Hepatocyte (in vitro differentiated cells): ENCODE measurements around the gene SLC1A2. TPM values are rescaled to one million over a fixed set of nuclear protein-coding genes. Genes with fewer than 3 reads are reported as not detected.

ENCODE experiments used
- DNase-seq: peaks from one replicate; pipeline ENCODE4 v3.0.0-alpha.2; 2016; ENCODE audit warnings: low spot score
- H2AFZ ChIP-seq: fragments of 200-600 bp; sonication (generic); 2 replicates; pipeline ENCODE4 v1.6.0; 2016; ENCODE audit warnings: antibody characterized with exemption, mild to moderate bottlenecking
- H3K27ac ChIP-seq: fragments of 200-600 bp; sonication (generic); 2 replicates; pipeline ENCODE4 v1.5.1; 2016; ENCODE audit warnings: mild to moderate bottlenecking
- H3K27me3 ChIP-seq: fragments of 200-600 bp; sonication (generic); 2 replicates; pipeline ENCODE4 v1.6.1; 2016
- H3K36me3 ChIP-seq: fragments of 200-600 bp; sonication (generic); replicated peaks from 2 replicates; pipeline ENCODE4 v1.5.1; 2016; ENCODE audit warnings: low read depth; ENCODE audit not compliant: insufficient read depth
- H3K4me1 ChIP-seq: fragments of 200-600 bp; sonication (generic); 2 replicates; pipeline ENCODE4 v1.5.1; 2016; ENCODE audit warnings: mild to moderate bottlenecking, moderate library complexity; ENCODE audit not compliant: insufficient read depth
- H3K4me2 ChIP-seq: fragments of 200-600 bp; sonication (generic); 2 replicates; pipeline ENCODE4 v1.6.0; 2016
- H3K4me3 ChIP-seq: fragments of 200-600 bp; sonication (generic); 2 replicates; pipeline ENCODE4 v1.5.1; 2016; ENCODE audit warnings: mild to moderate bottlenecking
- H3K79me2 ChIP-seq: fragments of 200-600 bp; sonication (generic); 2 replicates; pipeline ENCODE4 v1.6.0; 2017; ENCODE audit warnings: mild to moderate bottlenecking
- H3K9me2 ChIP-seq: fragments of 200-600 bp; sonication (generic); replicated peaks from 2 replicates; pipeline ENCODE4 v1.6.0; 2017; ENCODE audit warnings: mild to moderate bottlenecking; ENCODE audit not compliant: insufficient read depth
- H3K9me3 ChIP-seq: fragments of 200-600 bp; sonication (generic); 2 replicates; pipeline ENCODE4 v1.5.1; 2016; ENCODE audit warnings: low read depth, mild to moderate bottlenecking
- H4K20me1 ChIP-seq: fragments of 200-600 bp; sonication (generic); 2 replicates; pipeline ENCODE4 v1.6.0; 2016; ENCODE audit warnings: mild to moderate bottlenecking; ENCODE audit not compliant: insufficient read depth, poor library complexity, severe bottlenecking
- EZH2 ChIP-seq: fragments of 200-600 bp; sonication (generic); IDR thresholded peaks from 2 replicates; pipeline ENCODE4 v1.6.1; 2016; ENCODE audit warnings: antibody characterized with exemption, mild to moderate bottlenecking, borderline replicate concordance
- EZH2phosphoT487 ChIP-seq: fragments of 200-600 bp; sonication (generic); IDR thresholded peaks from one replicate; pipeline ENCODE4 v1.6.1; 2018; ENCODE audit warnings: antibody characterized with exemption, mild to moderate bottlenecking, low read depth, moderate library complexity; ENCODE audit not compliant: unreplicated experiment, severe bottlenecking
- WGBS: methylation state at CpG from one replicate; pipeline ENCODE4 v1.1.6; 2016; ENCODE audit warnings: low lambda C conversion rate; ENCODE audit errors: missing lambda C conversion rate; 5-methylcytosine and 5-hydroxymethylcytosine counted together
- polyA plus RNA-seq: library from polyadenylated mRNA; unstranded; fragments of >200 nt; fragmentation: Nextera tagmentation; extraction: Ambion mirVana; gene quantifications from 2 replicates; pipeline ENCODE4 v1.2.1, GENCODE V29; 2016
- total RNA-seq: library from RNA; depleted of rRNA; stranded (reverse); fragments of >200 nt; gene quantifications from 2 replicates; pipeline ENCODE4 v1.2.3, GENCODE V29; 2014
- TF ChIP-seq, protein P1 (sequence below): fragments of 200-600 bp; sonication (generic); IDR thresholded peaks from 2 replicates; pipeline ENCODE4 v1.5.1; 2016; ENCODE audit warnings: antibody characterized with exemption, mild to moderate bottlenecking; ENCODE audit not compliant: poor library complexity

SLC1A2 gene
- total and polyA plus RNA-seq, 2 experiments from 2014 or later, result 0.59 to 2.9 TPM

DNA sequence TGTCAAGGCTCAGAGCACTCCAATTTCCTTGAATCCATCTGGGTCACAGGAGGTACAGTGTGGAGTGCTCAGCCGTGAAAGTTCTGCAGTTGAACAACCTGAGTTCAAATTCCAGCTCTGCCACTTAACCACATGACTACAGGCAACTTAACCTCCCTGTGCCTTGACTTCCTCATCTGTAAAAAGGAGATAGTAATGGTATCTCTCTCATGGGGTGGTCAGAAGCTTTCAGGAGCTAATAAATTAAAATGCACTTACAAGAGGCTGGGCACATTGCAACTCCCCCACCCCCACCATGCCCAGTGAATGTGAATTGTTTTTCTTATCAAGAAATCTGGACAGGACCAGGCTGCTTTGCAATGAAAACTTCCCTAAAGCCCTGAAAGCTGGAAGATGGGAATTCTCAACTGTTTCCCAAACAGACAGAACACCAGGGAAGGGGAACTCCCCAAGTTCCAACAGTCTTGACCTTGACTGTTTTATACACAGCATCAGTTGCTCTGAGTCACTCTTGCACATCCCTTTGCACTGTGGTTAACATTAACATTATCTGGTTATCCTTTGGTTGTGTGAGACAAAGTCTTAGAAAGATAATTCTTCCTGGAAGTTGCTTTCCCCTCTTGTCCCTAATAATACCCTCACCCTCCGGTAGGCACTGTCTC lies 137.0 kb downstream of the SLC1A2 start:
- H3K27ac ChIP-seq, result peak overlapping the region; percentile 32

DNA sequence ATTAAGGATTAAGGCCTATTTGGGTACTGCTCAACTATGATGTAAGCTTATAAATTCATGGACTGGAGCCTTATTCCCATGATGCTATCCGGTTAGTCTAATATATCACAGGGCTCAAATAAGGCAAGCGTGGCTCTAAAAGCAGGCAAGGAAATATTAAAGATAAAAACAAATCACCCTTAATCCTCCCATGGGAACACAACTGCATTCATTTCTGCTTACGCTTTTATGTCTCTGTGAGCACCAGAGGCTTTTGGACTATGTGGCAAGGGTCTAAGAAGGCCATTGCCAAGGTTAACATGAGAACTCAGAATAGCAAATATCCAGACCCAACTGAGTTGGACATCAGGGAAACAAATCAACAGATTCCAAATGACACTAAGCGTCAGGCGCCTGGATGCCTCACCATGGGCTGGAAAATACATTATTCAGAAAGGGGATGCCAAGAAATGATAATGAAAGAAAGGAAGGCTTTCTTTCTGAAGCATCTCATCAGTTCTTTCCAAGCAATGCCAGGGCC lies 138.1 kb downstream of the SLC1A2 start:
- peak; percentile 26 for DNase-seq
- Histone ChIP-seq H3K27me3 (no peaks in the 10 kb centered on the region), H3K36me3 (no peaks in the 10 kb centered on the region), H3K79me2 (no peaks in the 10 kb centered on the region), H3K4me2 (no peak overlapping the region), H3K4me3 (no peak overlapping the region), H4K20me1 (no peaks in the 10 kb centered on the region), H3K9me3 (no peaks in the 10 kb centered on the region), H3K4me1 (no peaks in the 10 kb centered on the region), H3K27ac (peak overlapping the region; percentile 32), H3K9me2 (no peaks in the 10 kb centered on the region), H2AFZ (no peak overlapping the region)
- 70% methylated on average over 5 of the region's 5 CpGs for WGBS
- no peak for TF ChIP-seq EZH2phosphoT487
- TF ChIP-seq EZH2, result no peak
- TF ChIP-seq, protein P1, sequence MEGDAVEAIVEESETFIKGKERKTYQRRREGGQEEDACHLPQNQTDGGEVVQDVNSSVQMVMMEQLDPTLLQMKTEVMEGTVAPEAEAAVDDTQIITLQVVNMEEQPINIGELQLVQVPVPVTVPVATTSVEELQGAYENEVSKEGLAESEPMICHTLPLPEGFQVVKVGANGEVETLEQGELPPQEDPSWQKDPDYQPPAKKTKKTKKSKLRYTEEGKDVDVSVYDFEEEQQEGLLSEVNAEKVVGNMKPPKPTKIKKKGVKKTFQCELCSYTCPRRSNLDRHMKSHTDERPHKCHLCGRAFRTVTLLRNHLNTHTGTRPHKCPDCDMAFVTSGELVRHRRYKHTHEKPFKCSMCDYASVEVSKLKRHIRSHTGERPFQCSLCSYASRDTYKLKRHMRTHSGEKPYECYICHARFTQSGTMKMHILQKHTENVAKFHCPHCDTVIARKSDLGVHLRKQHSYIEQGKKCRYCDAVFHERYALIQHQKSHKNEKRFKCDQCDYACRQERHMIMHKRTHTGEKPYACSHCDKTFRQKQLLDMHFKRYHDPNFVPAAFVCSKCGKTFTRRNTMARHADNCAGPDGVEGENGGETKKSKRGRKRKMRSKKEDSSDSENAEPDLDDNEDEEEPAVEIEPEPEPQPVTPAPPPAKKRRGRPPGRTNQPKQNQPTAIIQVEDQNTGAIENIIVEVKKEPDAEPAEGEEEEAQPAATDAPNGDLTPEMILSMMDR, result no peak

More for the DNA sequence above, 137.0 kb downstream of the SLC1A2 start:
- Histone ChIP-seq H3K36me3 (no peaks in the 10 kb centered on the region), H3K79me2 (no peaks in the 10 kb centered on the region), H3K27me3 (no peaks in the 10 kb centered on the region), H3K9me2 (no peaks in the 10 kb centered on the region), H3K4me3 (no peak overlapping the region), H2AFZ (no peak overlapping the region), H4K20me1 (no peaks in the 10 kb centered on the region), H3K9me3 (no peaks in the 10 kb centered on the region), H3K4me1 (no peaks in the 10 kb centered on the region), H3K4me2 (no peak overlapping the region)
- TF ChIP-seq EZH2 (no peak), EZH2phosphoT487 (no peak)
- TF ChIP-seq, protein P1, result no peak
- DNase-seq, result peak; percentile 26
- 66% methylated on average over 2 of the region's 2 CpGs for WGBS

DNA sequence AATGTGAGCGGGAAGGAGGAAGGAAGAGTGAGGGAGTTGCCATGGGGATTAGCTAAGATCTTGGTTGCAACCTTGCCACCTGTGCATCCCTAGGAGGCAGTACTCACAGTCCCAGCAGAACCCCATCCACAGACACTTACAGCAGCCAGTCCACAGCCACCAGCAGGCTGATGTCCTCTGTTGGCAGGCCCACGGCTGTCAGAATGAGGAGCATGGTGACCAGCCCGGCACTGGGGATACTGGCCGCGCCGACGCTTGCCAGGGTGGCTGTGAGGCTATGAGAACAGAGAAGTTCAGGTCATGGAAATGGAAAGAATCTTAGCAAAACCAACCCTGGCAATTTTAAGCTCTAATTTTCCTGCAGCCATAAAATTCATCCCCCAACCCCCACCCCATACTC lies 138.6 kb downstream of the SLC1A2 start:
- H3K36me3 ChIP-seq, result no peaks in the 10 kb centered on the region
- no peaks in the 10 kb centered on the region for H3K27me3 ChIP-seq
- no peaks in the 10 kb centered on the region for H3K79me2 ChIP-seq
- no peak overlapping the region for H3K4me2 ChIP-seq
- H2AFZ ChIP-seq, result no peak overlapping the region
- WGBS, result 96% methylated on average over 7 of the region's 7 CpGs
- no peaks in the 10 kb centered on the region for H3K9me3 ChIP-seq
- H3K4me1 ChIP-seq, result no peaks in the 10 kb centered on the region
- no peaks in the 10 kb centered on the region for H3K9me2 ChIP-seq
- no peak overlapping the region for H3K27ac ChIP-seq
- no peak for TF ChIP-seq EZH2phosphoT487
- TF ChIP-seq, protein P1, result no peak
- TF ChIP-seq EZH2, result no peak
- DNase-seq, result no peak
- no peaks in the 10 kb centered on the region for H4K20me1 ChIP-seq
- H3K4me3 ChIP-seq, result no peak overlapping the region
